Activated T-helper 2 cell treated with anti-CD3 and anti-CD28 coated beads, Interferon-gamma antibody, Interleukin-2, Interleukin-4, amounts not matched to agents 10 μg/mL and 5 μg/mL and 100 μg/mL, durations not matched to agents 14 hours and 24 hours and 36 hours (primary cell): ENCODE measurements around the gene GRM8. TPM values are rescaled to one million over a fixed set of nuclear protein-coding genes. Genes with fewer than 3 reads are reported as not detected.

Experiments used
- DNase-seq: peaks from one replicate; pipeline ENCODE4 v3.0.0; 2021; ENCODE audit warnings: low spot score
- H3K27ac Mint-ChIP-seq: one replicate; pipeline ENCODE4 v1.8.0; 2021; ENCODE audit warnings: mixed read lengths
- H3K27me3 Mint-ChIP-seq: one replicate; pipeline ENCODE4 v1.8.0; 2021; ENCODE audit warnings: low read depth, mixed read lengths
- H3K36me3 Mint-ChIP-seq: one replicate; pipeline ENCODE4 v1.8.0; 2021; ENCODE audit warnings: low read depth, mixed read lengths
- H3K4me1 Mint-ChIP-seq: one replicate; pipeline ENCODE4 v1.8.0; 2021; ENCODE audit warnings: low read depth, mixed read lengths
- H3K4me3 Mint-ChIP-seq: one replicate; pipeline ENCODE4 v1.8.0; 2021; ENCODE audit warnings: low read depth, mild to moderate bottlenecking, moderate library complexity, mixed read lengths
- H3K9me3 Mint-ChIP-seq: one replicate; pipeline ENCODE4 v1.8.0; 2021; ENCODE audit warnings: mixed read lengths
- intact Hi-C: fragments of 100-400 bp; cut with micrococcal nuclease; formaldehyde crosslinking; loops from one replicate; pipeline ENCODE4 v1.15.1; 2023
- total RNA-seq: library from RNA; stranded (reverse); gene quantifications from 2 replicates; pipeline ENCODE4 v1.2.3, GENCODE V29; 2022

The GRM8 gene
- total RNA-seq, 1 donor from 2014 or later, result not detected

- Mint-ChIP-seq H3K27ac (no peak overlapping the region), H3K4me3 (no peak overlapping the region), H3K27me3 (no peaks in the 10 kb centered on the region), H3K4me1 (no peaks in the 10 kb centered on the region), H3K36me3 (no peaks in the 10 kb centered on the region), H3K9me3 (no peaks in the 10 kb centered on the region)
- DNase-seq, result no peak
- intact Hi-C loops, result no loop called here
These were observed 217.4 kb downstream of the GRM8 start for GRCh38 chr7:127035203-127035849.

- Mint-ChIP-seq H3K27ac (no peak overlapping the region), H3K9me3 (no peaks in the 10 kb centered on the region), H3K36me3 (no peaks in the 10 kb centered on the region), H3K4me3 (no peak overlapping the region), H3K27me3 (no peaks in the 10 kb centered on the region), H3K4me1 (no peaks in the 10 kb centered on the region)
- DNase-seq, result no peak
- intact Hi-C loops, result no loop called here
These were observed 218.4 kb downstream of the GRM8 start for GRCh38 chr7:127034186-127034806.

GRCh38 chr7:127029823-127030222 lies 222.9 kb downstream of the GRM8 start:
- no peak for DNase-seq
- no peaks in the 10 kb centered on the region for H3K27me3 Mint-ChIP-seq
- no peaks in the 10 kb centered on the region for H3K9me3 Mint-ChIP-seq
- no peaks in the 10 kb centered on the region for H3K4me1 Mint-ChIP-seq
- H3K36me3 Mint-ChIP-seq, result no peaks in the 10 kb centered on the region
- H3K27ac Mint-ChIP-seq, result no peak overlapping the region
- intact Hi-C loops, result no loop called here
- no peak overlapping the region for H3K4me3 Mint-ChIP-seq

GRCh38 chr7:127021857-127022256 lies 230.9 kb downstream of the GRM8 start:
- Mint-ChIP-seq H3K27me3 (no peaks in the 10 kb centered on the region), H3K27ac (no peak overlapping the region), H3K9me3 (no peaks in the 10 kb centered on the region), H3K4me1 (no peaks in the 10 kb centered on the region), H3K4me3 (no peak overlapping the region), H3K36me3 (no peaks in the 10 kb centered on the region)
- no peak for DNase-seq
- intact Hi-C loops, result no loop called here

- Mint-ChIP-seq H3K36me3 (no peaks in the 10 kb centered on the region), H3K9me3 (no peaks in the 10 kb centered on the region), H3K4me1 (no peaks in the 10 kb centered on the region), H3K27ac (no peak overlapping the region), H3K4me3 (no peak overlapping the region), H3K27me3 (no peaks in the 10 kb centered on the region)
- intact Hi-C loops, result no loop called here
- DNase-seq, result no peak
These were observed 231.6 kb downstream of the GRM8 start for GRCh38 chr7:127021019-127021738.

- H3K4me1 Mint-ChIP-seq, result no peaks in the 10 kb centered on the region
- H3K9me3 Mint-ChIP-seq, result no peaks in the 10 kb centered on the region
These were observed 233.9 kb downstream of the GRM8 start for GRCh38 chr7:127018889-127019288.

GRCh38 chr7:127017196-127017595 lies 235.5 kb downstream of the GRM8 start:
- Mint-ChIP-seq H3K4me1 (no peaks in the 10 kb centered on the region), H3K27ac (no peak overlapping the region), H3K36me3 (no peaks in the 10 kb centered on the region), H3K4me3 (no peak overlapping the region), H3K27me3 (no peaks in the 10 kb centered on the region), H3K9me3 (no peaks in the 10 kb centered on the region)
- intact Hi-C loops, result no loop called here
- DNase-seq, result no peak

More at GRCh38 chr7:127018889-127019288, 233.9 kb downstream of the GRM8 start:
- intact Hi-C loops, result no loop called here
- no peak for DNase-seq
- Mint-ChIP-seq H3K36me3 (no peaks in the 10 kb centered on the region), H3K27me3 (no peaks in the 10 kb centered on the region), H3K27ac (no peak overlapping the region), H3K4me3 (no peak overlapping the region)

- Mint-ChIP-seq H3K4me1 (no peaks in the 10 kb centered on the region), H3K27ac (no peak overlapping the region), H3K9me3 (no peaks in the 10 kb centered on the region), H3K36me3 (no peaks in the 10 kb centered on the region), H3K4me3 (no peak overlapping the region), H3K27me3 (no peaks in the 10 kb centered on the region)
- intact Hi-C loops, result loop anchor here (10.0 kb wide), 1 partner anchor 1696 kb away; no protein-coding TSS in a partner anchor
- no peak for DNase-seq
These were observed 252.0 kb downstream of the GRM8 start for GRCh38 chr7:127000725-127001124.

GRCh38 chr7:126996659-126997058 lies 256.1 kb downstream of the GRM8 start:
- intact Hi-C loops, result no loop called here

GRCh38 chr7:126993626-126994213 lies 259.0 kb downstream of the GRM8 start:
- no peak overlapping the region for H3K4me3 Mint-ChIP-seq
- H3K27ac Mint-ChIP-seq, result no peak overlapping the region
- no peaks in the 10 kb centered on the region for H3K4me1 Mint-ChIP-seq
- no peaks in the 10 kb centered on the region for H3K27me3 Mint-ChIP-seq
- no peaks in the 10 kb centered on the region for H3K36me3 Mint-ChIP-seq
- intact Hi-C loops, result no loop called here
- no peak for DNase-seq
- no peaks in the 10 kb centered on the region for H3K9me3 Mint-ChIP-seq

More at GRCh38 chr7:126996659-126997058, 256.1 kb downstream of the GRM8 start:
- H3K4me3 Mint-ChIP-seq, result no peak overlapping the region
- H3K36me3 Mint-ChIP-seq, result no peaks in the 10 kb centered on the region
- no peaks in the 10 kb centered on the region for H3K4me1 Mint-ChIP-seq
- no peak overlapping the region for H3K27ac Mint-ChIP-seq
- no peaks in the 10 kb centered on the region for H3K9me3 Mint-ChIP-seq
- no peaks in the 10 kb centered on the region for H3K27me3 Mint-ChIP-seq
- no peak for DNase-seq

GRCh38 chr7:126988022-126988421 lies 264.7 kb downstream of the GRM8 start:
- Mint-ChIP-seq H3K27ac (no peak overlapping the region), H3K4me3 (no peak overlapping the region), H3K9me3 (no peaks in the 10 kb centered on the region), H3K36me3 (no peaks in the 10 kb centered on the region), H3K27me3 (no peaks in the 10 kb centered on the region), H3K4me1 (no peaks in the 10 kb centered on the region)
- intact Hi-C loops, result no loop called here
- no peak for DNase-seq

GRCh38 chr7:126979722-126980121 lies 273.0 kb downstream of the GRM8 start:
- H3K4me3 Mint-ChIP-seq, result no peak overlapping the region
- H3K9me3 Mint-ChIP-seq, result no peaks in the 10 kb centered on the region
- H3K27me3 Mint-ChIP-seq, result no peaks in the 10 kb centered on the region
- no peak overlapping the region for H3K27ac Mint-ChIP-seq
- DNase-seq, result no peak
- no peaks in the 10 kb centered on the region for H3K36me3 Mint-ChIP-seq
- no peaks in the 10 kb centered on the region for H3K4me1 Mint-ChIP-seq
- intact Hi-C loops, result no loop called here

- Mint-ChIP-seq H3K9me3 (no peaks in the 10 kb centered on the region), H3K4me1 (no peaks in the 10 kb centered on the region)
- intact Hi-C loops, result no loop called here
These were observed 273.9 kb downstream of the GRM8 start for GRCh38 chr7:126978865-126979264.

More at GRCh38 chr7:126978865-126979264, 273.9 kb downstream of the GRM8 start:
- H3K27me3 Mint-ChIP-seq, result no peaks in the 10 kb centered on the region
- no peak for DNase-seq
- no peak overlapping the region for H3K4me3 Mint-ChIP-seq
- H3K36me3 Mint-ChIP-seq, result no peaks in the 10 kb centered on the region
- H3K27ac Mint-ChIP-seq, result no peak overlapping the region
